Mesothelial cell of epicardium (in vitro differentiated cells): ENCODE results near the gene HYOU1. TPM values are rescaled to one million over a fixed set of nuclear protein-coding genes. Genes with fewer than 3 reads are reported as not detected.
"Not testable (repeated sequence)": the region's sequence is repeated elsewhere in the genome, so short reads cannot be mapped to it uniquely, and the experiment has no call there.

Experiments
- DNase-seq, 2 experiments: peaks; one replicate each; pipeline ENCODE4 v3.0.0; 2021; ENCODE audit warnings: low spot score in 2 of 2; ENCODE audit not compliant: unreplicated experiment in 2 of 2
- H3K27ac Mint-ChIP-seq: 2 replicates; pipeline ENCODE4 v1.8.0; 2021; ENCODE audit warnings: mixed read lengths
- H3K27me3 Mint-ChIP-seq: 2 replicates; pipeline ENCODE4 v1.8.0; 2021; ENCODE audit warnings: low read depth, mixed read lengths
- H3K36me3 Mint-ChIP-seq: 2 replicates; pipeline ENCODE4 v1.8.0; 2021; ENCODE audit warnings: mixed read lengths
- H3K4me1 Mint-ChIP-seq: 2 replicates; pipeline ENCODE4 v1.8.0; 2021; ENCODE audit warnings: mixed read lengths
- H3K4me3 Mint-ChIP-seq: 2 replicates; pipeline ENCODE4 v1.8.0; 2021; ENCODE audit warnings: mild to moderate bottlenecking, moderate library complexity, mixed read lengths
- H3K9me3 Mint-ChIP-seq: 2 replicates; pipeline ENCODE4 v1.8.0; 2021; ENCODE audit warnings: mixed read lengths
- CTCF ChIP-seq: fragments of 200-600 bp; sonication (generic); IDR thresholded peaks from one replicate; pipeline ENCODE4 v1.5.0; 2021; ENCODE audit warnings: antibody characterized with exemption; ENCODE audit not compliant: unreplicated experiment
- total RNA-seq: library from RNA; stranded (reverse); gene quantifications from 3 replicates; pipeline ENCODE4 v1.2.1, GENCODE V29; 2021

The HYOU1 gene
- total RNA-seq, 1 donor from 2014 or later = 133 TPM

GRCh38 chr11:119018074-119018938 lies 38.7 kb downstream of the HYOU1 start, which contains the start of the genes RPS25 and TRAPPC4:
Gene RPS25, minus strand, starts transcription at chr11:119018343. Its CDS starts 59 bp downstream, at chr11:119018284.
Gene TRAPPC4, plus strand, starts transcription at chr11:119018766. Its CDS starts 30 bp downstream, at chr11:119018796.
- Mint-ChIP-seq H3K4me3 (peak within 1 kb of the TSS; percentile 99), H3K27me3 (no peaks in the 10 kb centered on the region), H3K36me3 (peaks cover 19% of the 10 kb centered on the region), H3K9me3 (no peaks in the 10 kb centered on the region), H3K27ac (peak within 1 kb of the TSS; percentile 99), H3K4me1 (peaks cover 19% of the 10 kb centered on the region)
- peak; percentile 84 to 89 for DNase-seq
- TF ChIP-seq CTCF = no peak

GRCh38 chr11:119017377-119017776 lies 39.6 kb downstream of the HYOU1 start:
- peak overlapping the region; percentile 99 for H3K4me3 Mint-ChIP-seq

GRCh38 chr11:119016216-119017009 lies 40.6 kb downstream of the HYOU1 start:
- no peaks in the 10 kb centered on the region for H3K27me3 Mint-ChIP-seq
- no peak for TF ChIP-seq CTCF
- DNase-seq = no peak
- H3K36me3 Mint-ChIP-seq = peaks cover 28% of the 10 kb centered on the region
- H3K27ac Mint-ChIP-seq = peak overlapping the region; percentile 34
- H3K4me1 Mint-ChIP-seq = peaks cover 18% of the 10 kb centered on the region
- H3K4me3 Mint-ChIP-seq = peak overlapping the region; percentile 99
- no peaks in the 10 kb centered on the region for H3K9me3 Mint-ChIP-seq

More at GRCh38 chr11:119017377-119017776, 39.6 kb downstream of the HYOU1 start:
- H3K9me3 Mint-ChIP-seq, DNase-seq, H3K27me3 Mint-ChIP-seq: not testable (repeated sequence)
- H3K27ac Mint-ChIP-seq = peak overlapping the region; percentile 99
- H3K4me1 Mint-ChIP-seq = peaks cover 18% of the 10 kb centered on the region
- peaks cover 26% of the 10 kb centered on the region for H3K36me3 Mint-ChIP-seq

- Mint-ChIP-seq H3K4me3 (no peak overlapping the region), H3K4me1 (peaks cover 17% of the 10 kb centered on the region), H3K27me3 (no peaks in the 10 kb centered on the region), H3K27ac (peak overlapping the region; percentile 14), H3K9me3 (no peaks in the 10 kb centered on the region), H3K36me3 (peaks cover 33% of the 10 kb centered on the region)
- no peak for DNase-seq
- TF ChIP-seq CTCF = no peak
These were observed 41.9 kb downstream of the HYOU1 start for GRCh38 chr11:119015054-119015611.

- no peaks in the 10 kb centered on the region for H3K27me3 Mint-ChIP-seq
- no peak for DNase-seq
- no peak for TF ChIP-seq CTCF
- H3K9me3 Mint-ChIP-seq = no peaks in the 10 kb centered on the region
- peaks cover 11% of the 10 kb centered on the region for H3K4me1 Mint-ChIP-seq
- peak overlapping the region; percentile 43 for H3K27ac Mint-ChIP-seq
- no peak overlapping the region for H3K4me3 Mint-ChIP-seq
- H3K36me3 Mint-ChIP-seq = peaks cover 32% of the 10 kb centered on the region
These were observed 42.6 kb downstream of the HYOU1 start for GRCh38 chr11:119014209-119014924.
